Peyer's patch (tissue), 4 donors: Measurements from ENCODE around the gene MB21D2.

Experiments
- CTCF ChIP-seq, 6 experiments: fragments of 450-650 bp in 4 of 6; fragments of 200-600 bp in 2 of 6; sonication (generic) in 1 of 6; IDR thresholded peaks; one replicate each; pipeline ENCODE4 v1.5.1; 2017 to 2019; ENCODE audit warnings: antibody characterized with exemption in 6 of 6, mild to moderate bottlenecking in 3 of 6, moderate library complexity in 1 of 6
- POLR2A ChIP-seq, 2 donors: fragments of 450-650 bp; IDR thresholded peaks; one replicate each; pipeline ENCODE4 v1.5.1; 2017; ENCODE audit warnings: antibody characterized with exemption in 2 of 2, mild to moderate bottlenecking in 2 of 2, moderate library complexity in 2 of 2

DNA sequence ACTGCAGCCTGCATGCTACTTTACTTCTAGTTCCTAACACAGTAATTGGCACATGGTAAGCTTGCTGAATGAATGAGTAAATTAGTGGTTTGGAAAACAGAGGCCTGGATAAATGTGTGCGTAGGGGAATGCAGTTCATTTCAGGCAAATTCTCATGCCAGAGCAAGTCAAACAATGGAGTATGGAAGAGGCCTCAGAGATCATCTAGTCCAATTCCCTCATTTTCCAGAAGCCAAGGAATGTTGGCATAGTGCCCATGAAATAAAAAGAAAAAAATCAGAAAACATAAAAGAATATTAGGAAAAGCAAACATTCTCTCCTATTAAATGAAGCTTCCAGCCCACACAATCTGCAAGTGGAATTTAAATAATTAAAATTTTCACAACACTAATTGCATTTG is 92.4 kb downstream of the MB21D2 start:
- TF ChIP-seq CTCF (IDR thresholded peaks at IDR 0.05) (no peak), POLR2A (IDR thresholded peaks at IDR 0.05) (no peak)
